ENCODE data around the gene LBHD2.

Gene LBHD2

GRCh38 chr14:103137689-103138300 lies 53.8 kb downstream of the LBHD2 start:
- peak overlapping the region in 11 of 21 experiments; percentile 0 to 68 (median 17) for H3K27ac ChIP-seq
- H3K4me3 ChIP-seq, result no peak overlapping the region

- Histone ChIP-seq H3K27ac (peak overlapping the region in 9 of 21 experiments; percentile 0 to 60 (median 43)), H3K4me3 (peak overlapping the region in 1 of 7 experiments; percentile 12)
These were observed 54.5 kb downstream of the LBHD2 start for GRCh38 chr14:103138301-103139131.

GRCh38 chr14:103139132-103140025 lies 55.4 kb downstream of the LBHD2 start:
- H3K27ac ChIP-seq, result peak overlapping the region in 6 of 21 experiments; percentile 32 to 60 (median 52)
- no peak overlapping the region for H3K4me3 ChIP-seq
